Kidney (tissue), 14 donors: ENCODE data around the gene FRYL. TPM values are rescaled to one million over a fixed set of nuclear protein-coding genes. Genes with fewer than 3 reads are reported as not detected.

Experiments
- DNase-seq, 5 donors: peaks; one replicate each; pipeline ENCODE4 v3.0.0-alpha.2; 2013 to 2020
- FAIRE-seq: peaks from 2 replicates; lab custom pipeline; 2012; peaks lifted over from hg19 to GRCh38; lab: Jason Lieb, UNC
- H3K27ac ChIP-seq, 2 donors: one replicate each; pipeline ENCODE4 v1.7.0; 2013; ENCODE audit warnings: low read depth in 2 of 2, low read length in 2 of 2, inconsistent platforms in 1 of 2
- H3K27me3 ChIP-seq: one replicate; pipeline ENCODE4 v1.7.1; 2013; ENCODE audit warnings: low read length, inconsistent platforms; ENCODE audit not compliant: control insufficient read depth, insufficient read depth
- H3K36me3 ChIP-seq, 3 donors: one replicate each; pipeline versions ENCODE4 v1.7.0 to v1.7.1; 2013; ENCODE audit warnings: low read length in 3 of 3, control low read depth in 1 of 3, inconsistent platforms in 1 of 3; ENCODE audit not compliant: insufficient read depth in 3 of 3, control insufficient read depth in 2 of 3
- H3K4me1 ChIP-seq, 3 donors: one replicate each; pipeline versions ENCODE4 v1.7.0 to v1.7.1; 2013; ENCODE audit warnings: low read length in 3 of 3, inconsistent platforms in 1 of 3, low read depth in 1 of 3; ENCODE audit not compliant: control insufficient read depth in 2 of 3, insufficient read depth in 2 of 3
- H3K4me3 ChIP-seq, 3 donors: one replicate each; pipeline versions ENCODE4 v1.7.0 to v1.8.1; 2013; ENCODE audit warnings: low read length in 3 of 3, control low read depth in 1 of 3, inconsistent platforms in 1 of 3
- H3K9ac ChIP-seq, 3 donors: one replicate each; pipeline versions ENCODE4 v1.7.0 to v1.7.1; 2013; ENCODE audit warnings: low read length in 3 of 3, control low read depth in 1 of 3, inconsistent platforms in 1 of 3
- H3K9me3 ChIP-seq, 3 donors: one replicate each; pipeline versions ENCODE4 v1.7.0 to v1.7.1; 2013; ENCODE audit warnings: low read length in 3 of 3, control low read depth in 1 of 3, inconsistent platforms in 1 of 3; ENCODE audit not compliant: control insufficient read depth in 2 of 3, insufficient read depth in 1 of 3
- CTCF ChIP-seq: IDR thresholded peaks from 3 replicates; pipeline ENCODE4 v1.5.1; 2012; ENCODE audit warnings: mild to moderate bottlenecking, moderate library complexity, borderline replicate concordance; ENCODE audit not compliant: insufficient read depth; ENCODE audit errors: extremely low read depth
- intact Hi-C: fragments of 100-400 bp; cut with DNase I; formaldehyde crosslinking; loops from one replicate; pipeline ENCODE4 v1.11.1; 2022
- polyA plus RNA-seq: library from polyadenylated mRNA; stranded (reverse); fragments of 350-450 nt; fragmentation: Illumina TruSeq; extraction: RNeasy Lipid Tissue Mini Kit (QIAGEN cat#74804); gene quantifications from one replicate; pipeline ENCODE4 v1.2.3, GENCODE V29; 2014; ENCODE audit warnings: low read depth, low replicate concordance; ENCODE audit not compliant: insufficient read depth
- total RNA-seq: library from RNA; stranded (reverse); fragmentation: NEBNext Ultra II Directional; extraction: Animal tissue kit (Norgen Biotek cat#: 25700); gene quantifications from one replicate; pipeline ENCODE4 v1.2.1, GENCODE V29; 2021
- donor health status: control.
- donor health status: control.
- donor health status: control.
- donor health status: control.
- donor health status: control.
- donor health status: DM: yes; HTN: yes; CAD: no.
- donor health status: Normal renal cell carcinoma (clear cell type).

Gene FRYL
- total and polyA plus RNA-seq, 2 donors from 2014 or later = 11.6 to 78.9 TPM

GRCh38 chr4:48815483-48815882 lies 35.4 kb upstream of the FRYL start:
- intact Hi-C loops = no loop called here
- Histone ChIP-seq H3K4me1 (no peaks in the 10 kb centered on the region), H3K4me3 (no peak overlapping the region), H3K27ac (no peak overlapping the region), H3K27me3 (no peaks in the 10 kb centered on the region), H3K36me3 (no peaks in the 10 kb centered on the region), H3K9me3 (no peaks in the 10 kb centered on the region), H3K9ac (no peak overlapping the region)
- DNase-seq (no peak), FAIRE-seq (no peak)
- TF ChIP-seq CTCF = no peak

GRCh38 chr4:48813964-48814363 lies 33.9 kb upstream of the FRYL start:
- FAIRE-seq = no peak
- no peak overlapping the region for H3K27ac ChIP-seq
- H3K27me3 ChIP-seq = no peaks in the 10 kb centered on the region
- no peaks in the 10 kb centered on the region for H3K4me1 ChIP-seq
- TF ChIP-seq CTCF = no peak
- H3K9ac ChIP-seq = no peak overlapping the region
- no peaks in the 10 kb centered on the region for H3K9me3 ChIP-seq
- peak in 2 of 5 donors; percentile 25 to 73 for DNase-seq
- H3K36me3 ChIP-seq = no peaks in the 10 kb centered on the region
- intact Hi-C loops = no loop called here
- H3K4me3 ChIP-seq = no peak overlapping the region

GRCh38 chr4:48812866-48813265 lies 32.8 kb upstream of the FRYL start:
- H3K4me1 ChIP-seq = no peaks in the 10 kb centered on the region
- H3K36me3 ChIP-seq = no peaks in the 10 kb centered on the region
- intact Hi-C loops = no loop called here
- no peak overlapping the region for H3K4me3 ChIP-seq
- H3K27ac ChIP-seq = no peak overlapping the region
- H3K9ac ChIP-seq = no peak overlapping the region
- no peak for FAIRE-seq
- DNase-seq = no peak
- no peaks in the 10 kb centered on the region for H3K9me3 ChIP-seq
- TF ChIP-seq CTCF = no peak
- H3K27me3 ChIP-seq = no peaks in the 10 kb centered on the region
